Suprapubic skin (tissue), 4 donors: ENCODE measurements around the gene VSTM2B.

Experiments
- EP300 ChIP-seq: sonication (generic); formaldehyde crosslinking; IDR thresholded peaks from one replicate; pipeline ENCODE4 v1.6.1; 2017; ENCODE audit warnings: antibody characterized with exemption
- POLR2AphosphoS5 ChIP-seq, 3 donors: sonication (generic); formaldehyde crosslinking; IDR thresholded peaks; one replicate each; pipeline ENCODE4 v1.6.1; 2017; ENCODE audit warnings: antibody characterized with exemption in 3 of 3
- TF ChIP-seq, protein P1 (sequence below), 2 donors: fragments of 200-600 bp in 1 of 2; fragments of 450-650 bp in 1 of 2; sonication (generic) in 1 of 2; IDR thresholded peaks; one replicate each; pipeline ENCODE4 v1.5.1; 2016 to 2019; ENCODE audit warnings: antibody characterized with exemption in 2 of 2, mild to moderate bottlenecking in 1 of 2, moderate library complexity in 1 of 2

DNA sequence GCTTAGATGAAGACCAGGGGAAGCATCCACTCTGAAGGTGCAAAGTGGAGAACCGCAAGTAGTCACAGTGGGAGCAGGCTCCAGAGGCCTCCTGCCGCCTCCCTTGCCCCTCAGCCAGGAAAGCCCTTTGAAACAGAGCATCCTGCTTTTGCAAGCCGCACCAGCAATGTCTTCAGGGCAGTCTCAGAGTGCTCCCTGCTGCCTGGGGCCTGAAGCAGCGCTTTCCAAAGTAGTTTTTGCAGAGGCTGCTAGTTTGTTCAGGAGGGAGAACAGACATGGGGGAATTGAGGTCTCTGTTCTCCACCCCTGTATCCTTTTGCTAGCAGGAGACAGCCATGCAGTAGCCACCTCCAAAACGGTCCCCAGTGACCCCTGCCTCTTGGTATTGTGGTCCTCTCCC, 64.5 kb downstream of the VSTM2B start:
- TF ChIP-seq, protein P1, sequence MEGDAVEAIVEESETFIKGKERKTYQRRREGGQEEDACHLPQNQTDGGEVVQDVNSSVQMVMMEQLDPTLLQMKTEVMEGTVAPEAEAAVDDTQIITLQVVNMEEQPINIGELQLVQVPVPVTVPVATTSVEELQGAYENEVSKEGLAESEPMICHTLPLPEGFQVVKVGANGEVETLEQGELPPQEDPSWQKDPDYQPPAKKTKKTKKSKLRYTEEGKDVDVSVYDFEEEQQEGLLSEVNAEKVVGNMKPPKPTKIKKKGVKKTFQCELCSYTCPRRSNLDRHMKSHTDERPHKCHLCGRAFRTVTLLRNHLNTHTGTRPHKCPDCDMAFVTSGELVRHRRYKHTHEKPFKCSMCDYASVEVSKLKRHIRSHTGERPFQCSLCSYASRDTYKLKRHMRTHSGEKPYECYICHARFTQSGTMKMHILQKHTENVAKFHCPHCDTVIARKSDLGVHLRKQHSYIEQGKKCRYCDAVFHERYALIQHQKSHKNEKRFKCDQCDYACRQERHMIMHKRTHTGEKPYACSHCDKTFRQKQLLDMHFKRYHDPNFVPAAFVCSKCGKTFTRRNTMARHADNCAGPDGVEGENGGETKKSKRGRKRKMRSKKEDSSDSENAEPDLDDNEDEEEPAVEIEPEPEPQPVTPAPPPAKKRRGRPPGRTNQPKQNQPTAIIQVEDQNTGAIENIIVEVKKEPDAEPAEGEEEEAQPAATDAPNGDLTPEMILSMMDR (IDR thresholded peaks at IDR 0.05), result no peak
- TF ChIP-seq POLR2AphosphoS5 (IDR thresholded peaks at IDR 0.05) (no peak), EP300 (no peak)
